A549 (cell line): ENCODE results near the gene KDM6B.

ENCODE experiments used
- CTCF ChIP-seq: fragments of >200 bp; sonication (Bioruptor Twin); formaldehyde crosslinking; IDR thresholded peaks from 3 replicates; pipeline ENCODE4 v1.5.1; 2016
- JUNB ChIP-seq: fragments of >200 bp; sonication (Bioruptor Twin); formaldehyde crosslinking; IDR thresholded peaks from 2 replicates; pipeline ENCODE4 v1.6.1; 2016
- POLR2A ChIP-seq: IDR thresholded peaks from 2 replicates; pipeline ENCODE4 v1.6.1; 2012; ENCODE audit warnings: mild to moderate bottlenecking, low read length

GRCh38 chr17:7850701-7851437 lies 16.9 kb downstream of the KDM6B start:
- TF ChIP-seq POLR2A (no peak), JUNB (no peak), CTCF (no peak)
